H9 (cell line): ENCODE measurements around the gene DUSP1. TPM values are rescaled to one million over a fixed set of nuclear protein-coding genes. Genes with fewer than 3 reads are reported as not detected.

Experiments
- DNase-seq: peaks from one replicate; pipeline ENCODE4 v3.0.0-alpha.2; 2017
- H2AFZ ChIP-seq: one replicate; pipeline ENCODE4 v1.6.1; 2013; ENCODE audit warnings: mild to moderate bottlenecking, low read length, control low read depth, moderate library complexity
- H2AK5ac ChIP-seq: 2 replicates; pipeline ENCODE4 v1.6.1; 2013; ENCODE audit warnings: low read length, control low read depth, mixed read lengths; ENCODE audit not compliant: insufficient read length
- H2BK120ac ChIP-seq: one replicate; pipeline ENCODE4 v1.6.1; 2013; ENCODE audit warnings: low read depth, mild to moderate bottlenecking, low read length, control low read depth, inconsistent platforms; ENCODE audit not compliant: poor library complexity, severe bottlenecking
- H2BK12ac ChIP-seq: 2 replicates; pipeline ENCODE4 v1.6.1; 2013; ENCODE audit warnings: low read length, control low read depth, mixed read lengths, low read depth; ENCODE audit not compliant: insufficient read length
- H2BK15ac ChIP-seq: 2 replicates; pipeline ENCODE4 v1.6.1; 2013; ENCODE audit warnings: low read depth, low read length, control low read depth
- H2BK20ac ChIP-seq: one replicate; pipeline ENCODE4 v1.6.1; 2013; ENCODE audit warnings: low read depth, mild to moderate bottlenecking, low read length, control low read depth, inconsistent platforms; ENCODE audit not compliant: poor library complexity, severe bottlenecking
- H2BK5ac ChIP-seq: 2 replicates; pipeline ENCODE4 v1.6.1; 2013; ENCODE audit warnings: low read length, control low read depth, mixed read lengths; ENCODE audit not compliant: insufficient read length
- H3K14ac ChIP-seq: 2 replicates; pipeline ENCODE4 v1.6.1; 2013; ENCODE audit warnings: low read length, control low read depth; ENCODE audit not compliant: insufficient read depth
- H3K18ac ChIP-seq: 2 replicates; pipeline ENCODE4 v1.6.1; 2013; ENCODE audit warnings: low read depth, mild to moderate bottlenecking, mixed read lengths, low read length, control low read depth; ENCODE audit not compliant: insufficient read length
- H3K23ac ChIP-seq: 2 replicates; pipeline ENCODE4 v1.6.1; 2013; ENCODE audit warnings: low read length, control low read depth, mixed read lengths, low read depth; ENCODE audit not compliant: insufficient read length
- H3K23me2 ChIP-seq: 2 replicates; pipeline ENCODE4 v1.6.1; 2013; ENCODE audit warnings: low read depth, mild to moderate bottlenecking, mixed read lengths, low read length, control low read depth; ENCODE audit not compliant: insufficient read length, poor library complexity, severe bottlenecking
- H3K27ac ChIP-seq: 2 replicates; pipeline ENCODE4 v1.5.1; 2013; ENCODE audit warnings: low read length, control low read depth, mixed read lengths, low read depth; ENCODE audit not compliant: insufficient read length
- H3K27me3 ChIP-seq: 2 replicates; pipeline ENCODE4 v1.6.1; 2013; ENCODE audit warnings: low read length, control low read depth, inconsistent platforms; ENCODE audit not compliant: insufficient read depth
- H3K4ac ChIP-seq: 2 replicates; pipeline ENCODE4 v1.6.1; 2013; ENCODE audit warnings: low read depth, mild to moderate bottlenecking, control low read depth, inconsistent platforms, low read length, moderate library complexity
- H3K4me1 ChIP-seq: 2 replicates; pipeline ENCODE4 v1.6.1; 2013; ENCODE audit warnings: low read length, control low read depth, inconsistent platforms; ENCODE audit not compliant: insufficient read depth
- H3K4me2 ChIP-seq: 2 replicates; pipeline ENCODE4 v1.6.1; 2013; ENCODE audit warnings: low read length, control low read depth, mixed read lengths; ENCODE audit not compliant: insufficient read length, insufficient read depth
- H3K56ac ChIP-seq: 2 replicates; pipeline ENCODE4 v1.6.1; 2013; ENCODE audit warnings: low read depth, mild to moderate bottlenecking, mixed read lengths, low read length, control low read depth; ENCODE audit not compliant: insufficient read length
- H3K79me1 ChIP-seq: 2 replicates; pipeline ENCODE4 v1.6.1; 2013; ENCODE audit warnings: low read depth, mild to moderate bottlenecking, moderate library complexity, low read length, control low read depth, inconsistent platforms; ENCODE audit not compliant: insufficient read depth, poor library complexity, severe bottlenecking
- H3K79me2 ChIP-seq: 2 replicates; pipeline ENCODE4 v1.6.1; 2013; ENCODE audit warnings: low read length, control low read depth, inconsistent platforms; ENCODE audit not compliant: insufficient read depth
- H3K9ac ChIP-seq: 2 replicates; pipeline ENCODE4 v1.6.1; 2013; ENCODE audit warnings: low read length, control low read depth, mixed read lengths; ENCODE audit not compliant: insufficient read length; ENCODE audit errors: extremely low read depth
- H3K9me3 ChIP-seq: one replicate; pipeline ENCODE4 v1.6.1; 2013; ENCODE audit warnings: low read depth, low read length, inconsistent platforms; ENCODE audit not compliant: control insufficient read depth
- H3T11ph ChIP-seq: one replicate; pipeline ENCODE4 v1.6.1; 2013; ENCODE audit warnings: mild to moderate bottlenecking, low read length, control low read depth, inconsistent platforms
- H4K20me1 ChIP-seq: one replicate; pipeline ENCODE4 v1.6.1; 2013; ENCODE audit not compliant: control insufficient read depth, insufficient read length, insufficient read depth
- H4K5ac ChIP-seq: 2 replicates; pipeline ENCODE4 v1.6.1; 2013; ENCODE audit warnings: low read depth, mild to moderate bottlenecking, mixed read lengths, low read length, control low read depth; ENCODE audit not compliant: insufficient read length
- H4K8ac ChIP-seq: replicated peaks from 2 replicates; pipeline ENCODE4 v1.6.1; 2013; ENCODE audit warnings: low read length, control low read depth, mixed read lengths, low read depth; ENCODE audit not compliant: insufficient read length
- H4K91ac ChIP-seq: 2 replicates; pipeline ENCODE4 v1.6.1; 2013; ENCODE audit warnings: low read depth, mild to moderate bottlenecking, moderate library complexity, mixed read lengths, low read length, control low read depth; ENCODE audit not compliant: insufficient read length
- H3K27ac Mint-ChIP-seq, 3 experiments: 2 replicates in 2 of 3; 3 replicates in 1 of 3; pipeline ENCODE4 v1.8.0; 2020 to 2021; ENCODE audit warnings: mixed read lengths in 3 of 3, mild to moderate bottlenecking in 1 of 3, moderate library complexity in 1 of 3
- H3K27me3 Mint-ChIP-seq: 2 replicates; pipeline ENCODE4 v1.8.0; 2021; ENCODE audit warnings: low read depth, mild to moderate bottlenecking, moderate library complexity, mixed read lengths
- H3K36me3 Mint-ChIP-seq, 3 experiments: 2 replicates in 2 of 3; 3 replicates in 1 of 3; pipeline ENCODE4 v1.8.0; 2020 to 2021; ENCODE audit warnings: low read depth in 3 of 3, mixed read lengths in 3 of 3; ENCODE audit not compliant: insufficient read depth in 1 of 3
- H3K4me1 Mint-ChIP-seq, 2 experiments: 2 replicates each; pipeline ENCODE4 v1.8.0; 2020; ENCODE audit warnings: mixed read lengths in 2 of 2
- H3K4me3 Mint-ChIP-seq, 2 experiments: 2 replicates in 1 of 2; 3 replicates in 1 of 2; pipeline ENCODE4 v1.8.0; 2020 to 2021; ENCODE audit warnings: mild to moderate bottlenecking in 2 of 2, mixed read lengths in 2 of 2, moderate library complexity in 1 of 2
- H3K9me3 Mint-ChIP-seq, 2 experiments: 2 replicates in 1 of 2; 3 replicates in 1 of 2; pipeline ENCODE4 v1.8.0; 2020; ENCODE audit warnings: mild to moderate bottlenecking in 2 of 2, mixed read lengths in 2 of 2, moderate library complexity in 1 of 2
- CTCF ChIP-seq: fragments of 200-600 bp; sonication (generic); conservative IDR thresholded peaks from 3 replicates; pipeline ENCODE4 v1.8.0; 2021; ENCODE audit warnings: antibody characterized with exemption, mild to moderate bottlenecking
- WGBS: extraction: QIAGEN DNeasy Blood & Tissue Kit; methylation state at CpG from one replicate; pipeline ENCODE4 v1.1.7; 2013; ENCODE audit warnings: missing lambda C conversion rate, low lambda C conversion rate, mixed read lengths; ENCODE audit not compliant: insufficient read length; ENCODE audit errors: extremely low coverage; 5-methylcytosine and 5-hydroxymethylcytosine counted together
- total RNA-seq: library from RNA; stranded (reverse); gene quantifications from 2 replicates; pipeline ENCODE4 v1.2.1, GENCODE V29; 2021

Gene DUSP1
- total RNA-seq, 1 experiment from 2014 or later: 10.9 TPM

GRCh38 chr5:172786736-172787462 is 15.9 kb upstream of the DUSP1 start:
- Mint-ChIP-seq H3K9me3 (no peaks in the 10 kb centered on the region; a peak in 1 of 5 replicates), H3K4me3 (no peak overlapping the region), H3K27ac (no peak overlapping the region), H3K36me3 (no peaks in the 10 kb centered on the region), H3K27me3 (peaks cover 7% of the 10 kb centered on the region), H3K4me1 (peaks cover 2 to 15% of the 10 kb centered on the region in 2 experiments; a peak in 3 of 4 replicates)
- Histone ChIP-seq H3K9ac (no peak overlapping the region), H2AFZ (no peak overlapping the region), H3K23me2 (no peaks in the 10 kb centered on the region), H4K20me1 (no peaks in the 10 kb centered on the region), H3K79me1 (no peaks in the 10 kb centered on the region), H3K18ac (no peak overlapping the region), H2BK12ac (no peak overlapping the region), H2AK5ac (no peak overlapping the region), H2BK15ac (no peak overlapping the region), H3T11ph (no peak overlapping the region), H3K9me3 (no peaks in the 10 kb centered on the region), H3K4me1 (no peaks in the 10 kb centered on the region), H3K4me2 (no peak overlapping the region), H3K27ac (no peak overlapping the region), H2BK5ac (no peak overlapping the region), H2BK120ac (no peak overlapping the region), H3K14ac (no peak overlapping the region; the same call in 1 of the 2 replicates), H3K56ac (no peak overlapping the region), H4K5ac (no peak overlapping the region), H3K79me2 (no peaks in the 10 kb centered on the region), H4K91ac (no peak overlapping the region), H3K23ac (no peak overlapping the region), H3K4ac (no peak overlapping the region), H3K27me3 (no peaks in the 10 kb centered on the region), H4K8ac (no peak overlapping the region), H2BK20ac (no peak overlapping the region)
- no peak for DNase-seq
- no peak for TF ChIP-seq CTCF
- no CpG with 5 or more reads among the region's 9 CpGs for WGBS
